HCT116 (cell line): ENCODE results near the gene ACTN2. TPM values are rescaled to one million over a fixed set of nuclear protein-coding genes. Genes with fewer than 3 reads are reported as not detected.

Source experiments
- ATAC-seq: fragments of 200-7000 bp; cut with Tn5 transposase; 2 replicates; pipeline ENCODE4 v1.9.1; 2020; ENCODE audit warnings: mild to moderate bottlenecking, moderate library complexity
- BruUV-seq: library from RNA; stranded (reverse); fragments of 400-500 nt; replicated peaks from 2 replicates; lab custom pipeline; 2021; lab: Mats Ljungman, UMichigan
- CTCF ChIA-PET: fragments of 300-600 bp; sonication (Branson Sonifier 250); formaldehyde crosslinking; loops from one replicate; lab custom pipeline; 2021; ENCODE audit warnings: antibody characterized with exemption; lab: Charles Lee
- POLR2A ChIA-PET: fragments of 300-600, 350-600 bp; sonication (Branson Sonifier 250); formaldehyde crosslinking; loops from one replicate; lab custom pipeline; 2021; ENCODE audit warnings: antibody characterized with exemption; lab: Charles Lee
- RAD21 ChIA-PET, 2 experiments: fragments of 300-600 bp; sonication (Branson Sonifier 250); formaldehyde crosslinking; loops; one replicate each; lab custom pipeline; 2023; ENCODE audit warnings: low total read pairs in 2 of 2; ENCODE audit not compliant: uncharacterized antibody in 2 of 2, unreplicated experiment in 2 of 2, low non-redundant PET in 1 of 2; lab: Charles Lee
- DNase-seq: peaks from one replicate; pipeline ENCODE4 v3.0.0-alpha.2; 2010; ENCODE audit warnings: low read depth, low spot score
- H2AFZ ChIP-seq: fragments of 200-600 bp; shearing (Covaris generic), sonication (generic); 2 replicates; pipeline ENCODE4 v1.6.1; 2017; ENCODE audit warnings: low read depth, mixed run types, mixed read lengths, antibody characterized with exemption, low read length; ENCODE audit not compliant: poor library complexity, severe bottlenecking
- H3K27ac ChIP-seq: 2 replicates; pipeline ENCODE4 v1.5.1; 2012; ENCODE audit warnings: low read depth, low read length
- H3K27me3 ChIP-seq: fragments of 200-600 bp; sonication (generic); 2 replicates; pipeline ENCODE4 v1.6.1; 2016; ENCODE audit warnings: mixed run types, low read length, mixed read lengths; ENCODE audit not compliant: insufficient read depth
- H3K36me3 ChIP-seq, 2 experiments: fragments of 200-500 bp in 1 of 2; fragments of 200-600 bp in 1 of 2; sonication (Bioruptor generic) in 1 of 2; sonication (generic) in 1 of 2; 2 replicates each; pipeline versions ENCODE4 v1.5.1 to v1.6.1; 2014 to 2016; ENCODE audit warnings: low read length in 2 of 2, inconsistent platforms in 1 of 2, mixed read lengths in 1 of 2, mixed run types in 1 of 2; ENCODE audit not compliant: insufficient read depth in 2 of 2, control insufficient read depth in 1 of 2
- H3K4me1 ChIP-seq, 2 experiments: fragments of 200-600 bp in 1 of 2; sonication (generic) in 1 of 2; 2 replicates each; pipeline versions ENCODE4 v1.5.1 to v1.6.1; 2012 to 2017; ENCODE audit warnings: low read length in 2 of 2, inconsistent platforms in 1 of 2, mild to moderate bottlenecking in 1 of 2, mixed read lengths in 1 of 2, mixed run types in 1 of 2, moderate library complexity in 1 of 2; ENCODE audit not compliant: insufficient read depth in 2 of 2, control insufficient read depth in 1 of 2
- H3K4me2 ChIP-seq: fragments of 200-600 bp; sonication (generic); 2 replicates; pipeline ENCODE4 v1.6.1; 2017; ENCODE audit warnings: mixed run types, low read length, mixed read lengths
- H3K4me3 ChIP-seq, 2 experiments: fragments of 200-600 bp in 1 of 2; sonication (generic) in 1 of 2; replicated peaks in 1 of 2; 2 replicates each; pipeline ENCODE4 v1.5.1; 2011 to 2016; ENCODE audit warnings: low read length in 2 of 2, control low read depth in 1 of 2, low read depth in 1 of 2, mild to moderate bottlenecking in 1 of 2, mixed read lengths in 1 of 2, mixed run types in 1 of 2
- H3K79me2 ChIP-seq: fragments of 200-600 bp; sonication (generic); 2 replicates; pipeline ENCODE4 v1.6.1; 2017; ENCODE audit warnings: mild to moderate bottlenecking, mixed run types, low read length, moderate library complexity, mixed read lengths; ENCODE audit not compliant: insufficient read depth
- H3K9ac ChIP-seq: fragments of 200-600 bp; sonication (generic); 2 replicates; pipeline ENCODE4 v1.6.1; 2016; ENCODE audit warnings: low read length, mixed read lengths
- H3K9me2 ChIP-seq: fragments of 200-600 bp; sonication (generic), shearing (Covaris generic); 2 replicates; pipeline ENCODE4 v1.6.1; 2017; ENCODE audit warnings: mixed run types, mild to moderate bottlenecking, moderate library complexity; ENCODE audit not compliant: insufficient read depth
- H3K9me3 ChIP-seq, 2 experiments: fragments of 200-500 bp in 1 of 2; fragments of 200-600 bp in 1 of 2; sonication (Bioruptor generic) in 1 of 2; sonication (generic) in 1 of 2; 2 replicates each; pipeline ENCODE4 v1.6.1; 2014 to 2017; ENCODE audit warnings: low read length in 2 of 2, mixed read lengths in 2 of 2, inconsistent platforms in 1 of 2, low read depth in 1 of 2, mild to moderate bottlenecking in 1 of 2, mixed run types in 1 of 2, moderate library complexity in 1 of 2; ENCODE audit not compliant: control insufficient read depth in 1 of 2, insufficient read depth in 1 of 2
- H4K20me1 ChIP-seq: fragments of 200-600 bp; sonication (generic), shearing (Covaris generic); 2 replicates; pipeline ENCODE4 v1.6.1; 2017; ENCODE audit warnings: mixed run types, mild to moderate bottlenecking, moderate library complexity; ENCODE audit not compliant: insufficient read depth
- ATF3 ChIP-seq: IDR thresholded peaks from 2 replicates; pipeline ENCODE4 v1.6.1; 2012
- CBX3 ChIP-seq: IDR thresholded peaks from 2 replicates; pipeline ENCODE4 v1.6.1; 2012; ENCODE audit warnings: low read depth
- CEBPB ChIP-seq: IDR thresholded peaks from 2 replicates; pipeline ENCODE4 v1.6.1; 2012; ENCODE audit warnings: low read depth
- EGR1 ChIP-seq: IDR thresholded peaks from 2 replicates; pipeline ENCODE4 v1.6.1; 2012; ENCODE audit warnings: low read depth
- EZH2 ChIP-seq: fragments of 200-600 bp; sonication (generic); IDR thresholded peaks from 2 replicates; pipeline ENCODE4 v1.6.1; 2017; ENCODE audit warnings: antibody characterized with exemption, mixed run types
- EZH2phosphoT487 ChIP-seq: fragments of 200-600 bp; IDR thresholded peaks from 2 replicates; pipeline ENCODE4 v1.6.1; 2018; ENCODE audit warnings: antibody characterized with exemption, borderline replicate concordance
- FOSL1 ChIP-seq: IDR thresholded peaks from 2 replicates; pipeline ENCODE4 v1.6.1; 2012; ENCODE audit warnings: low read depth
- JUND ChIP-seq: IDR thresholded peaks from 2 replicates; pipeline ENCODE4 v1.6.1; 2012
- POLR2A ChIP-seq: IDR thresholded peaks from 2 replicates; pipeline ENCODE4 v1.7.0; 2011; ENCODE audit warnings: borderline replicate concordance; ENCODE audit not compliant: insufficient read depth, insufficient read length; ENCODE audit errors: extremely low read depth
- POLR2AphosphoS5 ChIP-seq: IDR thresholded peaks from 2 replicates; pipeline ENCODE4 v1.6.1; 2011; ENCODE audit warnings: mild to moderate bottlenecking, low read depth, low read length, moderate library complexity
- RAD21 ChIP-seq: IDR thresholded peaks from 2 replicates; pipeline ENCODE4 v1.6.1; 2012; ENCODE audit warnings: low read depth, mild to moderate bottlenecking
- REST ChIP-seq: IDR thresholded peaks from 2 replicates; pipeline ENCODE4 v1.6.1; 2012; ENCODE audit warnings: low read depth
- SIN3A ChIP-seq: IDR thresholded peaks from 2 replicates; pipeline ENCODE4 v1.6.1; 2012; ENCODE audit warnings: low read depth
- TCF7L2 ChIP-seq: IDR thresholded peaks from 2 replicates; pipeline ENCODE4 v1.7.0; 2011; ENCODE audit warnings: borderline replicate concordance, inconsistent platforms; ENCODE audit not compliant: insufficient read depth, insufficient read length; ENCODE audit errors: extremely low read depth
- YY1 ChIP-seq: IDR thresholded peaks from 2 replicates; pipeline ENCODE4 v1.6.1; 2011; ENCODE audit warnings: low read length, low read depth, moderate library complexity, mild to moderate bottlenecking; ENCODE audit not compliant: insufficient replicate concordance; ENCODE audit errors: extremely low read depth
- ZBTB33 ChIP-seq: IDR thresholded peaks from 2 replicates; pipeline ENCODE4 v1.6.1; 2011; ENCODE audit warnings: mild to moderate bottlenecking, low read length, moderate library complexity; ENCODE audit not compliant: insufficient replicate concordance; ENCODE audit errors: extremely low read depth
- ZNF274 ChIP-seq: fragments of 200-500 bp; sonication (Bioruptor generic); IDR thresholded peaks from 2 replicates; pipeline ENCODE4 v1.6.1; 2014; ENCODE audit warnings: mild to moderate bottlenecking, low read depth, low read length, inconsistent platforms
- intact Hi-C: fragments of 100-400 bp; cut with micrococcal nuclease; formaldehyde crosslinking; loops from 2 replicates; pipeline ENCODE4 v1.10.0; 2022
- total RNA-seq: library from RNA; stranded (reverse); gene quantifications from one replicate; pipeline ENCODE4 v1.2.1, GENCODE V29; 2021; ENCODE audit not compliant: unreplicated experiment

ACTN2 gene
- total RNA-seq, 1 experiment from 2014 or later, result 0.20 TPM

- H3K4me3 ChIP-seq, result no peak overlapping the region
- intact Hi-C loops, result no loop called here
- CTCF ChIA-PET, result no interaction called here
- no TSS peak for BruUV-seq
- no peak overlapping the region for H3K4me2 ChIP-seq
- H3K27ac ChIP-seq, result no peak overlapping the region
- POLR2A ChIA-PET, result no interaction called here
- H3K27me3 ChIP-seq, result peaks cover 8% of the 10 kb centered on the region
- ATAC-seq (no peak), DNase-seq (no peak)
- H3K36me3 ChIP-seq, result no peaks in the 10 kb centered on the region
- no peaks in the 10 kb centered on the region for H3K9me3 ChIP-seq
- no peaks in the 10 kb centered on the region for H3K9me2 ChIP-seq
- TF ChIP-seq CEBPB (no peak), SIN3A (no peak), RAD21 (no peak), CBX3 (no peak), EGR1 (no peak), REST (no peak), ATF3 (no peak), JUND (no peak), POLR2A (no peak), YY1 (no peak), EZH2phosphoT487 (no peak), FOSL1 (no peak), ZBTB33 (no peak), ZNF274 (no peak), TCF7L2 (no peak), EZH2 (no peak), POLR2AphosphoS5 (no peak)
- H4K20me1 ChIP-seq, result no peaks in the 10 kb centered on the region
- no peaks in the 10 kb centered on the region for H3K79me2 ChIP-seq
- H3K4me1 ChIP-seq, result no peaks in the 10 kb centered on the region
- H2AFZ ChIP-seq, result no peak overlapping the region
- H3K9ac ChIP-seq, result no peak overlapping the region
- RAD21 ChIA-PET, result interaction anchor here in 1 of 2 experiments (0.5 kb wide), 1 partner anchor 58 kb away, joined by 3 read pairs; no protein-coding TSS in a partner anchor
These were observed 26.3 kb upstream of the ACTN2 start for GRCh38 chr1:236659792-236660587.
